Measurements from ENCODE around the gene DLGAP1.

DLGAP1 gene

GRCh38 chr18:3879836-3880120 lies 575.3 kb downstream of the DLGAP1 start:
- DNase-seq (ENCODE audit: low read depth in 1 of 2, low spot score in 1 of 2) = no peak
- in situ Hi-C loops (cut with HindIII; ENCODE audit: low pct_unique_long_range_greater_than_20kb, low sequenced_read_pairs) = no loop called here
- TF ChIP-seq JUND (IDR thresholded peaks at IDR 0.05; ENCODE audit: low read depth) = no peak

- no peak for TF ChIP-seq JUND (IDR thresholded peaks at IDR 0.05; ENCODE audit: low read depth)
- in situ Hi-C loops (cut with HindIII; ENCODE audit: low pct_unique_long_range_greater_than_20kb, low sequenced_read_pairs) = no loop called here
- DNase-seq (ENCODE audit: low read depth in 1 of 2, low spot score in 1 of 2) = peak in 1 of 2 experiments; percentile 57
These were observed 575.8 kb downstream of the DLGAP1 start for GRCh38 chr18:3879114-3879835.

GRCh38 chr18:3878401-3878800 lies 576.7 kb downstream of the DLGAP1 start:
- no peak for TF ChIP-seq JUND (IDR thresholded peaks at IDR 0.05; ENCODE audit: low read depth)
- in situ Hi-C loops (cut with HindIII; ENCODE audit: low pct_unique_long_range_greater_than_20kb, low sequenced_read_pairs) = no loop called here
- DNase-seq (ENCODE audit: low read depth in 1 of 2, low spot score in 1 of 2) = no peak

GRCh38 chr18:3877678-3878077 lies 577.4 kb downstream of the DLGAP1 start:
- in situ Hi-C loops (cut with HindIII; ENCODE audit: low pct_unique_long_range_greater_than_20kb, low sequenced_read_pairs) = no loop called here
- DNase-seq (ENCODE audit: low read depth in 1 of 2, low spot score in 1 of 2) = no peak

GRCh38 chr18:3875961-3876360 lies 579.1 kb downstream of the DLGAP1 start:
- TF ChIP-seq JUND (IDR thresholded peaks at IDR 0.05; ENCODE audit: low read depth) = no peak
- DNase-seq (ENCODE audit: low read depth in 1 of 2, low spot score in 1 of 2) = no peak
- in situ Hi-C loops (cut with HindIII; ENCODE audit: low pct_unique_long_range_greater_than_20kb, low sequenced_read_pairs) = no loop called here

More at GRCh38 chr18:3877678-3878077, 577.4 kb downstream of the DLGAP1 start:
- no peak for TF ChIP-seq JUND (IDR thresholded peaks at IDR 0.05; ENCODE audit: low read depth)

GRCh38 chr18:3875376-3875775 lies 579.7 kb downstream of the DLGAP1 start:
- in situ Hi-C loops (cut with HindIII; ENCODE audit: low pct_unique_long_range_greater_than_20kb, low sequenced_read_pairs) = no loop called here
- TF ChIP-seq JUND (IDR thresholded peaks at IDR 0.05; ENCODE audit: low read depth) = no peak
- DNase-seq (ENCODE audit: low read depth in 1 of 2, low spot score in 1 of 2) = no peak

GRCh38 chr18:3874581-3874980 lies 580.5 kb downstream of the DLGAP1 start:
- TF ChIP-seq JUND (IDR thresholded peaks at IDR 0.05; ENCODE audit: low read depth) = no peak
- in situ Hi-C loops (cut with HindIII; ENCODE audit: low pct_unique_long_range_greater_than_20kb, low sequenced_read_pairs) = no loop called here
- DNase-seq (ENCODE audit: low read depth in 1 of 2, low spot score in 1 of 2) = no peak

GRCh38 chr18:3874125-3874524 lies 581.0 kb downstream of the DLGAP1 start:
- in situ Hi-C loops (cut with HindIII; ENCODE audit: low pct_unique_long_range_greater_than_20kb, low sequenced_read_pairs) = no loop called here
- no peak for TF ChIP-seq JUND (IDR thresholded peaks at IDR 0.05; ENCODE audit: low read depth)
- DNase-seq (ENCODE audit: low read depth in 1 of 2, low spot score in 1 of 2) = no peak

- in situ Hi-C loops (cut with HindIII; ENCODE audit: low pct_unique_long_range_greater_than_20kb, low sequenced_read_pairs) = no loop called here
- DNase-seq (ENCODE audit: low read depth in 1 of 2, low spot score in 1 of 2) = no peak
- no peak for TF ChIP-seq JUND (IDR thresholded peaks at IDR 0.05; ENCODE audit: low read depth)
These were observed 581.4 kb downstream of the DLGAP1 start for GRCh38 chr18:3873698-3874097.

- no peak for DNase-seq (ENCODE audit: low read depth in 1 of 2, low spot score in 1 of 2)
- TF ChIP-seq JUND (IDR thresholded peaks at IDR 0.05; ENCODE audit: low read depth) = no peak
- in situ Hi-C loops (cut with HindIII; ENCODE audit: low pct_unique_long_range_greater_than_20kb, low sequenced_read_pairs) = no loop called here
These were observed 581.9 kb downstream of the DLGAP1 start for GRCh38 chr18:3873211-3873610.

GRCh38 chr18:3872641-3873040 lies 582.5 kb downstream of the DLGAP1 start:
- DNase-seq (ENCODE audit: low read depth in 1 of 2, low spot score in 1 of 2) = no peak
- no peak for TF ChIP-seq JUND (IDR thresholded peaks at IDR 0.05; ENCODE audit: low read depth)
- in situ Hi-C loops (cut with HindIII; ENCODE audit: low pct_unique_long_range_greater_than_20kb, low sequenced_read_pairs) = no loop called here

- TF ChIP-seq JUND (IDR thresholded peaks at IDR 0.05; ENCODE audit: low read depth) = no peak
- DNase-seq (ENCODE audit: low read depth in 1 of 2, low spot score in 1 of 2) = no peak
- in situ Hi-C loops (cut with HindIII; ENCODE audit: low pct_unique_long_range_greater_than_20kb, low sequenced_read_pairs) = no loop called here
These were observed 583.4 kb downstream of the DLGAP1 start for GRCh38 chr18:3871687-3872086.

GRCh38 chr18:3870914-3871313 lies 584.2 kb downstream of the DLGAP1 start:
- in situ Hi-C loops (cut with HindIII; ENCODE audit: low pct_unique_long_range_greater_than_20kb, low sequenced_read_pairs) = no loop called here
- TF ChIP-seq JUND (IDR thresholded peaks at IDR 0.05; ENCODE audit: low read depth) = no peak
- DNase-seq (ENCODE audit: low read depth in 1 of 2, low spot score in 1 of 2) = no peak

GRCh38 chr18:3869848-3870247 lies 585.3 kb downstream of the DLGAP1 start:
- no peak for TF ChIP-seq JUND (IDR thresholded peaks at IDR 0.05; ENCODE audit: low read depth)
- DNase-seq (ENCODE audit: low read depth in 1 of 2, low spot score in 1 of 2) = peak in 1 of 2 experiments; percentile 56
- in situ Hi-C loops (cut with HindIII; ENCODE audit: low pct_unique_long_range_greater_than_20kb, low sequenced_read_pairs) = no loop called here

Data from T47D (cell line).